HG02798 (cell line): ENCODE measurements around the gene TMEM267.
"Not testable (repeated sequence)": the region's sequence is repeated elsewhere in the genome, so short reads cannot be mapped to it uniquely, and the experiment has no call there.

ENCODE experiments used
- ATAC-seq: cut with Tn5 transposase; IDR thresholded peaks from one replicate; pipeline ENCODE4 v1.9.1; 2021; ENCODE audit warnings: mild to moderate bottlenecking; ENCODE audit not compliant: unreplicated experiment, poor library complexity

The TMEM267 gene

DNA sequence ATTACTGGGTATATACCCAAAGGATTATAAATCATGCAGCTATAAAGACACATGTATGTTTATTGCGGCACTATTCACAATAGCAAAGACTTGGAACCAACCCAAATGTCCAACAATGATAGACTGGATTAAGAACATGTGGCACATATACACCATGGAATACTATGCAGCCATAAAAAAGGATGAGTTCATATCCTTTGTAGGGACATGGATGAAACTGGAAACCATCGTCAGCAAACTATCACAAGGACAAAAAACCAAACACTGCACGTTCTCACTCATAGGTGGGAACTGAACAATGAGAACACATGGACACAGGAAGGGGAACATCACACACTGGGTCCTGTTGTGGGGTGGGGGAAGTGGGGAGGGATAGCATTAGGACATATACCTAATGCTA is 18.2 kb downstream of the TMEM267 start:
- not testable (repeated sequence) for ATAC-seq

DNA sequence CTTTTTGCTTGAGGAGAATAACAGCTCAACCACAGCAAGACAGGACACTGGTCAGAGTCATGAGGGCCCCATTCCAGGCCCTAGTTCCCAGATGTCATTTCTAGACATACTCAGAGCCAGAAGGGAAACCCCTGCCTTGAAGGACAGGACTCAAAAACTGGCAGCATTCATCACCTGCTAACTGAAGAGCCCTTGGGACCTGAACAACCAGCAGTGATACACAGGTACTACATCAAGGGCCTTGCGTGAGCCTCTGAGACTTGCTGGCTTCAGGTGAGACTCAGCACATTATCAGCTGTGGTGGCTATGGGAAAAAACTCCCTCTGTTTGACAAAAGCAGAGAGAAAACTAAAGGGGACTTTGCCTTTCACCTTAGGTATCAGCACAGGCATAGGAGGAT is 22.6 kb downstream of the TMEM267 start:
- ATAC-seq = no peak

GRCh38 chr5:43456556-43456955 is 27.1 kb downstream of the TMEM267 start:
- no peak for ATAC-seq

GRCh38 chr5:43441575-43441974 is 42.1 kb downstream of the TMEM267 start:
- ATAC-seq = not testable (repeated sequence)

DNA sequence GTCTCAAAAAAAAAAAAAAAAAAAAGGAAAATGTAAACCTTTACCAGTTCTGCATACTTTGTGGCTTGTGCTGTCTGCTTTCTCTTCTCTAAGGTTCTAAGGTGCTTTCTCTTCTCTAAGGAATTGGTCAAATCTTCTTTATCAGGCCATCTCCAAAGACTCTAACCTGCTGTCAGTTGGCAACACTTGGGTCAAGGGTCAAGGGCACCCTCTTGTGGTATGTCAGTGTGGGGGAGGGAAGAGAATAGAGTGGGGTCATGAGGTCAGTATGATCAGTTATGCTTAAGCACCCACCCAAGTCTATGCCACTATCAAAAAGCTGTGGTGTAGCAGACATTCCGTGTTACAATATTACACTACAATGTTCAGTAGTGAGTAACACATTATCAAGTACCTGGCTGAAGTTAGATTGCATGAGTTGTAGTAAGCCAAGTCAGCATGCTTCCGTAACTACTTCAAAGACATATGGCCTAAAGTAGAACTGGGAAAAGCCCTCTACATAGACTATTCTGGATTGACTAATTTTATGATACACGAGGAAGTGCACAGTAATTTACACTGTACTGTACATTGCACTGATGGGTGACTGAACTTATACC is 46.5 kb downstream of the TMEM267 start:
- no peak for ATAC-seq

GRCh38 chr5:43433382-43433781 is 50.3 kb downstream of the TMEM267 start:
- ATAC-seq = no peak

DNA sequence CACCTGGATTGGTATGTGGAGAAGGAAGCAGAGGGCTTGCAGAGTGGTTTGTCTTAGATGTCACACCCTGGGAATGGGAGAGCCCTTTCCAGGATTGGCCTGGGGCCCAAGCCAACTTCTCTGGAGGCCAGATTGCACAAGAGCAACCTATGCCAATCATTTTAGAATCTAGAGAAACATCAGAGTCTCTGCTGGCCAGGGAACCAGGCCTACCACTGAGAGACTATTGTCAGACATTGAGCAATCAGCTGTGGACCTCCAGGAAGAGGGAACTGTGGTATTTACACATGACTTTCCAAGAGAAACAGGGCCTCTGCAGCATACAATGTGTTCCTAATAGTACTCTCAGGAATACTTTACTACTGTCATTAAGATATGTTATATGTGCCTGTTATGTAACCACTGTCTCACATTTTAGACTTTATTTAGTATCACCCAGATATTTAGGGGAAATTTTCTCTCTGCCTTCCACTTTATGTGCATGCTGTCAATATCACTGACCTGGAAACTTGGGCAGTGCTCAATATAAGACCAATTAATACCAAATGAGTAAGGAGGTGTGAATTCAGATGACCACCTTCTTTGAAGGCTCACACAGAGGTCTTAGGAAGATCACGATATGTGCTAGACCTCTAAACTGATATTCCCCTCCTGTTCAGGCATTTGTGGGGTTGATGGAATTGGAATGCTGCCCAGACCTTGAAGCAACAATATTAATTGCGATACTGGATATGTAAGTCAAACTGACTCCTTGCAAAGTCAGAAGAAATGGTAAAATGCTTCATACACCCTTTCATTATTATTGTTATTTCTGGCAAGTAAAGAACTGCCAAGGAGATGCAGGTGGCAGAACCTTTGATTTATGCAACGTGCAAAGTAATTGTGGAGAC is 50.9 kb downstream of the TMEM267 start:
- ATAC-seq = no peak

- no peak for ATAC-seq
Observed at GRCh38 chr5:43429706-43430105, 54.0 kb downstream of the TMEM267 start.

GRCh38 chr5:43429016-43429415 is 54.6 kb downstream of the TMEM267 start:
- no peak for ATAC-seq

DNA sequence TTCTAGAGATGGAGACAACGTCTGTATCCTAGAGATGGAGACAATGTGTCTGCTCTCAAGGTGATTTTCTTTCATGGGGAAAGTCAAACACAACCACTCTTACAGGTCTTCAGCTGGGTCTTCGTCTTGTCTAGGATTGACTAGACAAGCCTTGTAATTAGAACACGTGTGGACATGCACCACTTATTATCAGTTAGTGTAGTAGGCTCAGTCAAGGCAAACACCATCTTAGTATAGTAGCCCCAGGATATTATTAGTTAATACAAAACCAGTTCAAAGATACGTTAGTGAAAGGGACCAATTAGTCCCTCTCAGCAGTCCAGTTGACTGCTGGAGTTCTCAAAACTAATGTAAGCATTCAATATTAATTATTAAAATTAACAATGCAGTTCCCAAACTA is 56.4 kb downstream of the TMEM267 start:
- ATAC-seq = no peak

GRCh38 chr5:43425983-43426382 is 57.7 kb downstream of the TMEM267 start:
- ATAC-seq = no peak

DNA sequence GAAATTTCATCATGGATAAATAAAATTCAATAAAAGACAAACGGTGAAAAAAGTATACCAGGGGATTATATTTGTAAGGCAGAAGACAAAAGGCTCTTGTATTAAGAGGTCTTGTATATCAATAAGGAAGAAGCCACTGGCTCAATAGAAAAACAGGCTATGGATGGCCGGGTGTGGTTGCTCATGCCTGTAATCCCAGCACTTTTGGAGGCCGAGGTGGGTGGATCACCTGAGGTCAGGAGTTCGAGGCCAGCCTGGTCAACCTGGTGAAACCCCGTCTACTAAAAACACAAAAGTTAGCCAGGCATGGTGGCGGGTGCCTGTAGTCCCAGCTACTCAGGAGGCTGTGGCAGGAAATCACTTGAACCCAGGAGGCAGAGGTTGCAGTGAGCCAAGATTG is 60.6 kb downstream of the TMEM267 start:
- not testable (repeated sequence) for ATAC-seq

DNA sequence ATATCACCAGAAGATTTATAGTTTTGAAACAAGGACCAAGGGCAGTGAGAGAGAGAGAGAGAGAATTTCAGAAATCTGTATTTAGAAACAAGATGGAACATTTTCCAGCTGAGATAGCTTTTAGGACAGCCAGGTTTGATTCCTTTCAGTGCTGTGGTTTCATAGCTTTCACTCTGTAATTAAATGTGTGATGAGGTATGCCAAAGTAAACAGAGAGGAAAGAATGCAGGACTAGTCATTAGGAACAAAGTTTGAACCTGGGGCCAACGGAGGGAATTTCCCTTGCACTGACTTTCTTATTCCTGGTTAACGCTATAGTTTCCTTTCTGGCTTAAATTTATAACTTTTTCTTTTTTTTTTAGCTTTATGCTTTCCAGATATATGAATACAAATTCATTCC is 61.5 kb downstream of the TMEM267 start:
- ATAC-seq = no peak

DNA sequence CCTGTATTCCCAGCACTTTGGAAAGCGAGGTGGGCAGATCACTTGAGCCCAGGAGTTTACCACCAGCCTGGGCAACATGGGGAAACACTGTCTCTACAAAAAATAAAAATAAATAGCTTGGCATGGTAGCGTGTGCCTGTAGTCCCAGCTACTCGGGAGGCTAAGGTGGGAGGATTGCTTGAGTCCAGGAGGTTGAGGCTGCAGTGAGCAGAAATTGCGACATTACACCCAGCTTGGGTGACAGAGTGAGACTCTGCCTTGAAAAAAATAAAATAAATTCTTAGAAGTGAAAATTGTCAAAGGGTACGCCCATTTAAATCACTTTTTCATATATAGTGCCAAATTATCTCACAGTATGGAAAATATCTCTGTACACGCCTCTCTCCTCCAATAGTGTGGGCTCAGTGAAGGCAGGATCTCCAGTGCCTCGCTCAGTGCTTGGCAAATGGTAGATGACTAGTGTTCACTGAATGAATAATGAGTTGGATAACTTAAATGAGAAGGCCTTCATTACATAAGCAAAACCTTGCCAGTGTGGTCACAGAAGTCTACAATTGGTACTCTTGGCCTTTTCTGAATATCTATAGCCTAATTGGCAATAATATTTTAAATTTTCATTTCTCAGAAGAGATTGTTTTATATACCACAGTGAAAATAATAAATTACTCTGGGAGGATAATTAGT is 62.1 kb downstream of the TMEM267 start:
- ATAC-seq = no peak

GRCh38 chr5:43420241-43420640 is 63.4 kb downstream of the TMEM267 start:
- ATAC-seq = no peak

- ATAC-seq = no peak
Observed at GRCh38 chr5:43418561-43418960, 65.1 kb downstream of the TMEM267 start.

GRCh38 chr5:43416803-43417394 is 66.8 kb downstream of the TMEM267 start:
- no peak for ATAC-seq

- ATAC-seq = no peak
Observed at GRCh38 chr5:43415935-43416802, 67.5 kb downstream of the TMEM267 start.

- ATAC-seq = no peak
Observed at GRCh38 chr5:43413966-43414365, 69.7 kb downstream of the TMEM267 start.

- ATAC-seq = no peak
Observed at GRCh38 chr5:43412644-43413043, 71.0 kb downstream of the TMEM267 start.
